Measurements from ENCODE around the gene GPR6.

GRCh38 chr6:109958626-109959025 is 19.5 kb upstream of the GPR6 start:
- TF ChIP-seq, protein P1, sequence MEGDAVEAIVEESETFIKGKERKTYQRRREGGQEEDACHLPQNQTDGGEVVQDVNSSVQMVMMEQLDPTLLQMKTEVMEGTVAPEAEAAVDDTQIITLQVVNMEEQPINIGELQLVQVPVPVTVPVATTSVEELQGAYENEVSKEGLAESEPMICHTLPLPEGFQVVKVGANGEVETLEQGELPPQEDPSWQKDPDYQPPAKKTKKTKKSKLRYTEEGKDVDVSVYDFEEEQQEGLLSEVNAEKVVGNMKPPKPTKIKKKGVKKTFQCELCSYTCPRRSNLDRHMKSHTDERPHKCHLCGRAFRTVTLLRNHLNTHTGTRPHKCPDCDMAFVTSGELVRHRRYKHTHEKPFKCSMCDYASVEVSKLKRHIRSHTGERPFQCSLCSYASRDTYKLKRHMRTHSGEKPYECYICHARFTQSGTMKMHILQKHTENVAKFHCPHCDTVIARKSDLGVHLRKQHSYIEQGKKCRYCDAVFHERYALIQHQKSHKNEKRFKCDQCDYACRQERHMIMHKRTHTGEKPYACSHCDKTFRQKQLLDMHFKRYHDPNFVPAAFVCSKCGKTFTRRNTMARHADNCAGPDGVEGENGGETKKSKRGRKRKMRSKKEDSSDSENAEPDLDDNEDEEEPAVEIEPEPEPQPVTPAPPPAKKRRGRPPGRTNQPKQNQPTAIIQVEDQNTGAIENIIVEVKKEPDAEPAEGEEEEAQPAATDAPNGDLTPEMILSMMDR (IDR thresholded peaks at IDR 0.05; ENCODE audit: control extremely low read depth in 1 of 3, insufficient read depth in 1 of 3, low read depth in 1 of 3, low read length in 3 of 3) = no peak
- TF ChIP-seq YY1 (IDR thresholded peaks at IDR 0.05; ENCODE audit: low read depth, low read length) = no peak
- no peak for TF ChIP-seq POLR2AphosphoS5 (IDR thresholded peaks at IDR 0.05; ENCODE audit: low read depth, low read length)
- no peak for TF ChIP-seq BCL11A (IDR thresholded peaks at IDR 0.05; ENCODE audit: low read depth in 2 of 2, low read length in 2 of 2)
- TF ChIP-seq RAD21 (IDR thresholded peaks at IDR 0.05 in 1 of 2, conservative IDR thresholded peaks at IDR 0.05 in 1 of 2; ENCODE audit: low read depth in 2 of 2, low read length in 2 of 2) = no peak
- no peak for TF ChIP-seq JUND (IDR thresholded peaks at IDR 0.05; ENCODE audit: low read length)

Data from H1 (cell line).